Endothelial cell of umbilical vein (primary cell): Measurements from ENCODE around the gene KMT2C.

Experiments
- EZH2 ChIP-seq: IDR thresholded peaks from 2 replicates; pipeline ENCODE4 v1.6.1; 2012; ENCODE audit warnings: borderline replicate concordance, low read depth, mild to moderate bottlenecking, moderate library complexity, low read length, inconsistent platforms; ENCODE audit not compliant: severe bottlenecking
- POLR2A ChIP-seq: IDR thresholded peaks from 2 replicates; pipeline ENCODE4 v1.6.1; 2012; ENCODE audit warnings: low read depth, mild to moderate bottlenecking, control low read depth, low read length
- POLR2AphosphoS5 ChIP-seq: IDR thresholded peaks from 2 replicates; pipeline ENCODE4 v1.6.1; 2012; ENCODE audit warnings: low read depth, mild to moderate bottlenecking, control low read depth, low read length, moderate library complexity; ENCODE audit not compliant: insufficient read depth
- TF ChIP-seq, protein P1 (sequence below), 2 donors: IDR thresholded peaks; 1 replicate in 1 of 2; 2 replicates in 1 of 2; pipeline ENCODE4 v1.5.1; 2011; ENCODE audit warnings: low read length in 2 of 2, mild to moderate bottlenecking in 2 of 2, moderate library complexity in 2 of 2, control low read depth in 1 of 2, inconsistent platforms in 1 of 2, low read depth in 1 of 2; ENCODE audit not compliant: insufficient read depth in 1 of 2; ENCODE audit errors: extremely low read depth in 1 of 2

DNA sequence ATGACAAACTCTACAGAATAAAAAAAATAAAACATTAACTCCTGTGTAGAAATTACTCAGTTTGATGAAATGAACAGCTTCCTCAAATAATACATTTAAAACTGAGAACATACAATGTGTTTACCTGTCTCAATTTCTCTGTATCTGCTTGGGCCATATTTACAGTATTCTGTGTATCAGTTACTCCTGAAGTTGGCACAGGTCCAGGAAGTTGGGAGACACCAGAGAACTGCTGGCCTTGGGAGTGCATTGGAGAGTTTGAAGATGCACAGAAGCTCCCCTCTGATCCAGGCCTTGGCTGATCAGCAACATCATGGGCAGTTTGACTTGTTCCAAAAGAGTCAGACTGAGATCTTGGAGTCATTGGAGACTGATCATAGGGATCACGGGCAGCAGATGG is 255.2 kb downstream of the KMT2C start:
- TF ChIP-seq, protein P1, sequence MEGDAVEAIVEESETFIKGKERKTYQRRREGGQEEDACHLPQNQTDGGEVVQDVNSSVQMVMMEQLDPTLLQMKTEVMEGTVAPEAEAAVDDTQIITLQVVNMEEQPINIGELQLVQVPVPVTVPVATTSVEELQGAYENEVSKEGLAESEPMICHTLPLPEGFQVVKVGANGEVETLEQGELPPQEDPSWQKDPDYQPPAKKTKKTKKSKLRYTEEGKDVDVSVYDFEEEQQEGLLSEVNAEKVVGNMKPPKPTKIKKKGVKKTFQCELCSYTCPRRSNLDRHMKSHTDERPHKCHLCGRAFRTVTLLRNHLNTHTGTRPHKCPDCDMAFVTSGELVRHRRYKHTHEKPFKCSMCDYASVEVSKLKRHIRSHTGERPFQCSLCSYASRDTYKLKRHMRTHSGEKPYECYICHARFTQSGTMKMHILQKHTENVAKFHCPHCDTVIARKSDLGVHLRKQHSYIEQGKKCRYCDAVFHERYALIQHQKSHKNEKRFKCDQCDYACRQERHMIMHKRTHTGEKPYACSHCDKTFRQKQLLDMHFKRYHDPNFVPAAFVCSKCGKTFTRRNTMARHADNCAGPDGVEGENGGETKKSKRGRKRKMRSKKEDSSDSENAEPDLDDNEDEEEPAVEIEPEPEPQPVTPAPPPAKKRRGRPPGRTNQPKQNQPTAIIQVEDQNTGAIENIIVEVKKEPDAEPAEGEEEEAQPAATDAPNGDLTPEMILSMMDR (IDR thresholded peaks at IDR 0.05; ENCODE audit: extremely low read depth in 1 of 2, insufficient read depth in 1 of 2, low read depth in 1 of 2, low read length in 2 of 2) = no peak
- TF ChIP-seq EZH2 = no peak
- TF ChIP-seq POLR2AphosphoS5 = no peak
- no peak for TF ChIP-seq POLR2A
